D721Med (cell line): ENCODE data around the gene AIF1.

ENCODE experiments used
- DNase-seq: peaks from one replicate; pipeline ENCODE4 v3.0.0; 2011; ENCODE audit warnings: low spot score; ENCODE audit not compliant: insufficient read length
- FAIRE-seq: peaks from 2 replicates; lab custom pipeline; 2011; peaks lifted over from hg19 to GRCh38; lab: Jason Lieb, UNC
- CTCF ChIP-seq: IDR thresholded peaks from 2 replicates; pipeline ENCODE4 v1.5.1; 2012; ENCODE audit warnings: mild to moderate bottlenecking, control low read depth; ENCODE audit not compliant: insufficient read depth; ENCODE audit errors: missing control alignments

Gene AIF1

GRCh38 chr6:31573239-31574105, 41.6 kb upstream of the AIF1 start:
- no peak for TF ChIP-seq CTCF
- DNase-seq (no peak), FAIRE-seq (no peak)

- no peak for TF ChIP-seq CTCF
- DNase-seq (no peak), FAIRE-seq (no peak)
Measured at GRCh38 chr6:31574106-31575061, 40.6 kb upstream of the AIF1 start.

DNA sequence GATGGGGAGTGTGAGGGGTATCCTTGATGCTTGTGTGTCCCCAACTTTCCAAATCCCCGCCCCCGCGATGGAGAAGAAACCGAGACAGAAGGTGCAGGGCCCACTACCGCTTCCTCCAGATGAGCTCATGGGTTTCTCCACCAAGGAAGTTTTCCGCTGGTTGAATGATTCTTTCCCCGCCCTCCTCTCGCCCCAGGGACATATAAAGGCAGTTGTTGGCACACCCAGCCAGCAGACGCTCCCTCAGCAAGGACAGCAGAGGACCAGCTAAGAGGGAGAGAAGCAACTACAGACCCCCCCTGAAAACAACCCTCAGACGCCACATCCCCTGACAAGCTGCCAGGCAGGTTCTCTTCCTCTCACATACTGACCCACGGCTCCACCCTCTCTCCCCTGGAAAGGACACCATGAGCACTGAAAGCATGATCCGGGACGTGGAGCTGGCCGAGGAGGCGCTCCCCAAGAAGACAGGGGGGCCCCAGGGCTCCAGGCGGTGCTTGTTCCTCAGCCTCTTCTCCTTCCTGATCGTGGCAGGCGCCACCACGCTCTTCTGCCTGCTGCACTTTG, 39.6 kb upstream of the AIF1 start, which contains the start of gene TNF:
TNF (plus strand) TSS at position 231 of the 567 bp plus-strand sequence; CDS start at position 408, 177 bp downstream.
- no peak for FAIRE-seq
- no peak for TF ChIP-seq CTCF
- DNase-seq, result no peak

DNA sequence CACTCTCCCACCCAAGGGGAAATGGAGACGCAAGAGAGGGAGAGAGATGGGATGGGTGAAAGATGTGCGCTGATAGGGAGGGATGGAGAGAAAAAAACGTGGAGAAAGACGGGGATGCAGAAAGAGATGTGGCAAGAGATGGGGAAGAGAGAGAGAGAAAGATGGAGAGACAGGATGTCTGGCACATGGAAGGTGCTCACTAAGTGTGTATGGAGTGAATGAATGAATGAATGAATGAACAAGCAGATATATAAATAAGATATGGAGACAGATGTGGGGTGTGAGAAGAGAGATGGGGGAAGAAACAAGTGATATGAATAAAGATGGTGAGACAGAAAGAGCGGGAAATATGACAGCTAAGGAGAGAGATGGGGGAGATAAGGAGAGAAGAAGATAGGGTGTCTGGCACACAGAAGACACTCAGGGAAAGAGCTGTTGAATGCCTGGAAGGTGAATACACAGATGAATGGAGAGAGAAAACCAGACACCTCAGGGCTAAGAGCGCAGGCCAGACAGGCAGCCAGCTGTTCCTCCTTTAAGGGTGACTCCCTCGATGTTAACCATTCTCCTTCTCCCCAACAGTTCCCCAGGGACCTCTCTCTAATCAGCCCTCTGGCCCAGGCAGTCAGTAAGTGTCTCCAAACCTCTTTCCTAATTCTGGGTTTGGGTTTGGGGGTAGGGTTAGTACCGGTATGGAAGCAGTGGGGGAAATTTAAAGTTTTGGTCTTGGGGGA, 38.9 kb upstream of the AIF1 start:
- DNase-seq (no peak), FAIRE-seq (no peak)
- no peak for TF ChIP-seq CTCF

- no peak for TF ChIP-seq CTCF
- FAIRE-seq, result no peak
- no peak for DNase-seq
Measured at GRCh38 chr6:31576897-31577578, 38.0 kb upstream of the AIF1 start.

- DNase-seq (no peak), FAIRE-seq (no peak)
- no peak for TF ChIP-seq CTCF
Measured at GRCh38 chr6:31577579-31577966, 37.5 kb upstream of the AIF1 start.
